ENCODE results near the gene SPPL2B. TPM values are rescaled to one million over a fixed set of nuclear protein-coding genes. Genes with fewer than 3 reads are reported as not detected.

SPPL2B gene
- total and polyA plus RNA-seq, 9 of the 15 experiments (the other 6 are each of a cell fraction or from before 2014, with no cell fraction given), result 0.20 to 81.2 (median 15.1) TPM

DNA sequence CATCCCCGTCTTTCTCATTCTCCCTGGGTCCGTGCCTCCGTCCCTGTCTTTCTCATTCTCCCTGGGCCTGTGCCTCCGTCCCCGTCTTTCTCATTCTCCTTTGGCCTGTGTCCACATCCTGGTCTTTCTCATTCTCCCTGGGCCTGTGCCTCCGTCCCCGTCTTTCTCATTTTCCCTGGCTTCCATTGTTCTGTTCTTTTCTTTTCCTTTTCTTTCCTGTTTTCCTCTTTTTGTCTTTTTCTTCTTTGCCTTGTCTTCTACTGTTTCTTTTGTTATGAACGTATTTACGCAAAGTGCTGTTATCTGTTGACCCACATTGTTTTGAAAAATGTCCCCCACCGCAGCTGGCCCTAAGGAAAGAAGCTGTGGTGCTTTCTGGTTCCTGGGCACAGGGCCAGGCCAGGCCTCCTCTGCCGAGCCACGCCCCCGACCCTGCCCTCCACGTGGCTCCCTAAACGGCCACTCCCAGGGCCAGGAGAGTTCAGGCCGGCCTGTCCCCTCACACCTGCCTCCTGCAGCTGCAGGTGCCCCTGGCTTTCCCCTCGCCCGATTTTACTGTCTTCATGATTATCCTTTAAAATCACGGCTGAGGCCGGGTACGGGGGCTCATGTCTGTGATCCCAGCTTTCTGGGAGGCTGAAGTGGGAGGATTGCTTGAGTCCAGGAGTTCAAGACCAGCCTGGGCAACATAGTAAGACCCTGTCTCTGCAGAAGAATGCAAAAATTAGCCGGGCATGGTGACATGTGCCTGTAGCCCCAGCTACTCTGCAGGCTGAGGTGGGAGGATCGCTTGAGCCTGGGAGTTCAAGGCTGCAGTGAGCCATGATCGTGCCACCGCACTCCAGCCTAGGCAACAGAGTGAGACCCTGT lies 17.5 kb downstream of the SPPL2B start (continued):
- TF ChIP-seq, protein P1, sequence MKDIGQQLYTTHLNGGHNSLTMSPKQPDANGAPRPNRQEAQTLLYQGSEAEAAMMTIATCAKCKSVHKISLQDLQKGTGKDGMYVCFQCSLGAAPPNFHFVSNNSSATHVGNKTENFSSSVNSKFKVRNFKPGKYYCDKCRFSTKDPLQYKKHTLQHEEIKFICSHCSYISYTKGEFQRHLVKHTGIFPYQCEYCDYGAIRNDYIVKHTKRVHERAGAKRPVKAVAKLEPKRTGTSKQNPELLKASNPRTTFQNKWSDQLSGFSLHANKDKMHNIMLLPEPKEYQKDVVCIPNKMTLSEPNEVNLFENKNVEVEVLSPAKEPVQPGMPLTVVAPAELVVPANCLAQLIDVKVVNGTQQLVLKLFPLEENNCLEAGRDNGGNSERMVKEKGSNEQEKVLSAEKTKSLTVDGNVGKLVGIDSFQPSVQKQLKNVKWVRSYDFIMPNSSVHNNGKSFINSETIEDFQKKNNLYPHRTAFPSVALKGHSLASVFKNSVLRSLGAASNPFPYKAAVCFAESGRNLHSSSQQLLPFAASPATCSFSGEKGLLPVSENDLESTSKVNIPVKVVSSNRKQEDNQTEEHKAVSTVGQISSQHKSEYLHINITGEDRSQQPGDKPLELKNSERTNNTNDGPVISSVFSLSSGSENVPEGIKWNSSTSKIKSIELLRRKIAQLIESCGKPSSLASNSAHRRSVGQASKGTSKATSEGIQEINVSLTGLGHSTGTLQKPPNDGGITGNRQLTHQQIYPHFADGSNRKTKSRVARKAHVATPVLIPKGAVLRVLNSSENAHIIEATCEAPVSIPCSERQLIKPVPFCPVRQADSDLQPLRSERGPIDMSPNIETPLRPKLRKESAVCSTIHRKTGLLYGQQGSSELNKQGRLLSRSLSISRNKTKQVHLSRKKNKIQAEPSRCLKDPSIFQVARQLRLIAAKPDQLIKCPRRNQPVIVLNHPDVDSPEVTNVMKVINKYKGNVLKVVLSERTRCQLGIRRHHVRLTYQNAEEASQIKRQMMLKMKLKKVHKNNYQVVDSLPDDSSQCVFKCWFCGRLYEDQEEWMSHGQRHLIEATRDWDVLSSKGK (CRISPR knock-in tag; IDR thresholded peaks at IDR 0.05), result no peak
- TF ChIP-seq ATF7 (IDR thresholded peaks at IDR 0.05), result peak; percentile 50; the same call in 1 of the 2 replicates
- TF ChIP-seq, protein P2, sequence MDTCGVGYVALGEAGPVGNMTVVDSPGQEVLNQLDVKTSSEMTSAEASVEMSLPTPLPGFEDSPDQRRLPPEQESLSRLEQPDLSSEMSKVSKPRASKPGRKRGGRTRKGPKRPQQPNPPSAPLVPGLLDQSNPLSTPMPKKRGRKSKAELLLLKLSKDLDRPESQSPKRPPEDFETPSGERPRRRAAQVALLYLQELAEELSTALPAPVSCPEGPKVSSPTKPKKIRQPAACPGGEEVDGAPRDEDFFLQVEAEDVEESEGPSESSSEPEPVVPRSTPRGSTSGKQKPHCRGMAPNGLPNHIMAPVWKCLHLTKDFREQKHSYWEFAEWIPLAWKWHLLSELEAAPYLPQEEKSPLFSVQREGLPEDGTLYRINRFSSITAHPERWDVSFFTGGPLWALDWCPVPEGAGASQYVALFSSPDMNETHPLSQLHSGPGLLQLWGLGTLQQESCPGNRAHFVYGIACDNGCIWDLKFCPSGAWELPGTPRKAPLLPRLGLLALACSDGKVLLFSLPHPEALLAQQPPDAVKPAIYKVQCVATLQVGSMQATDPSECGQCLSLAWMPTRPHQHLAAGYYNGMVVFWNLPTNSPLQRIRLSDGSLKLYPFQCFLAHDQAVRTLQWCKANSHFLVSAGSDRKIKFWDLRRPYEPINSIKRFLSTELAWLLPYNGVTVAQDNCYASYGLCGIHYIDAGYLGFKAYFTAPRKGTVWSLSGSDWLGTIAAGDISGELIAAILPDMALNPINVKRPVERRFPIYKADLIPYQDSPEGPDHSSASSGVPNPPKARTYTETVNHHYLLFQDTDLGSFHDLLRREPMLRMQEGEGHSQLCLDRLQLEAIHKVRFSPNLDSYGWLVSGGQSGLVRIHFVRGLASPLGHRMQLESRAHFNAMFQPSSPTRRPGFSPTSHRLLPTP (IDR thresholded peaks at IDR 0.05; ENCODE audit: borderline replicate concordance, extremely low read depth, insufficient read length), result no peak
- TF ChIP-seq, protein P3, sequence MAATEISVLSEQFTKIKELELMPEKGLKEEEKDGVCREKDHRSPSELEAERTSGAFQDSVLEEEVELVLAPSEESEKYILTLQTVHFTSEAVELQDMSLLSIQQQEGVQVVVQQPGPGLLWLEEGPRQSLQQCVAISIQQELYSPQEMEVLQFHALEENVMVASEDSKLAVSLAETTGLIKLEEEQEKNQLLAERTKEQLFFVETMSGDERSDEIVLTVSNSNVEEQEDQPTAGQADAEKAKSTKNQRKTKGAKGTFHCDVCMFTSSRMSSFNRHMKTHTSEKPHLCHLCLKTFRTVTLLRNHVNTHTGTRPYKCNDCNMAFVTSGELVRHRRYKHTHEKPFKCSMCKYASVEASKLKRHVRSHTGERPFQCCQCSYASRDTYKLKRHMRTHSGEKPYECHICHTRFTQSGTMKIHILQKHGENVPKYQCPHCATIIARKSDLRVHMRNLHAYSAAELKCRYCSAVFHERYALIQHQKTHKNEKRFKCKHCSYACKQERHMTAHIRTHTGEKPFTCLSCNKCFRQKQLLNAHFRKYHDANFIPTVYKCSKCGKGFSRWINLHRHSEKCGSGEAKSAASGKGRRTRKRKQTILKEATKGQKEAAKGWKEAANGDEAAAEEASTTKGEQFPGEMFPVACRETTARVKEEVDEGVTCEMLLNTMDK (IDR thresholded peaks at IDR 0.05; ENCODE audit: borderline replicate concordance, insufficient read depth, low read depth, low read length, poor library complexity, severe bottlenecking), result no peak
- TF ChIP-seq RBFOX2 (IDR thresholded peaks at IDR 0.05; ENCODE audit: low read depth, low read length), result no peak
- no peak for TF ChIP-seq ZKSCAN8 (CRISPR knock-in tag; IDR thresholded peaks at IDR 0.05)
- no peak for TF ChIP-seq ZNF184 (CRISPR knock-in tag; IDR thresholded peaks at IDR 0.05)
- peak; percentile 65 to 71; a peak in 3 of 4 replicates for TF ChIP-seq TRIM24 (IDR thresholded peaks at IDR 0.05)
- TF ChIP-seq, protein P4, sequence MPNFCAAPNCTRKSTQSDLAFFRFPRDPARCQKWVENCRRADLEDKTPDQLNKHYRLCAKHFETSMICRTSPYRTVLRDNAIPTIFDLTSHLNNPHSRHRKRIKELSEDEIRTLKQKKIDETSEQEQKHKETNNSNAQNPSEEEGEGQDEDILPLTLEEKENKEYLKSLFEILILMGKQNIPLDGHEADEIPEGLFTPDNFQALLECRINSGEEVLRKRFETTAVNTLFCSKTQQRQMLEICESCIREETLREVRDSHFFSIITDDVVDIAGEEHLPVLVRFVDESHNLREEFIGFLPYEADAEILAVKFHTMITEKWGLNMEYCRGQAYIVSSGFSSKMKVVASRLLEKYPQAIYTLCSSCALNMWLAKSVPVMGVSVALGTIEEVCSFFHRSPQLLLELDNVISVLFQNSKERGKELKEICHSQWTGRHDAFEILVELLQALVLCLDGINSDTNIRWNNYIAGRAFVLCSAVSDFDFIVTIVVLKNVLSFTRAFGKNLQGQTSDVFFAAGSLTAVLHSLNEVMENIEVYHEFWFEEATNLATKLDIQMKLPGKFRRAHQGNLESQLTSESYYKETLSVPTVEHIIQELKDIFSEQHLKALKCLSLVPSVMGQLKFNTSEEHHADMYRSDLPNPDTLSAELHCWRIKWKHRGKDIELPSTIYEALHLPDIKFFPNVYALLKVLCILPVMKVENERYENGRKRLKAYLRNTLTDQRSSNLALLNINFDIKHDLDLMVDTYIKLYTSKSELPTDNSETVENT (CRISPR knock-in tag; IDR thresholded peaks at IDR 0.05), result no peak
- TF ChIP-seq KLF10 (CRISPR knock-in tag; IDR thresholded peaks at IDR 0.05), result no peak
- no peak for TF ChIP-seq MECOM (CRISPR knock-in tag; IDR thresholded peaks at IDR 0.05)
- no peak for TF ChIP-seq YY1 (IDR thresholded peaks at IDR 0.05; ENCODE audit: borderline replicate concordance in 1 of 3, control insufficient read depth in 1 of 3, extremely low read depth in 1 of 3, insufficient read depth in 3 of 3, insufficient read length in 1 of 3, insufficient replicate concordance in 2 of 3, low read depth in 1 of 3, low read length in 2 of 3)
- TF ChIP-seq JUNB (CRISPR knock-in tag; conservative IDR thresholded peaks at IDR 0.05), result no peak
- no peak for TF ChIP-seq ZFP30 (CRISPR knock-in tag; IDR thresholded peaks at IDR 0.05; ENCODE audit: borderline replicate concordance)

Data from K562 (cell line).